ENCODE measurements around the gene ADNP2. TPM values are rescaled to one million over a fixed set of nuclear protein-coding genes. Genes with fewer than 3 reads are reported as not detected.
"Not testable (repeated sequence)": the region's sequence is repeated elsewhere in the genome, so short reads cannot be mapped to it uniquely, and the experiment has no call there.

Gene ADNP2
- total RNA-seq, 4 donors from 2014 or later = 17.1 to 18.9 (median 17.3) TPM

DNA sequence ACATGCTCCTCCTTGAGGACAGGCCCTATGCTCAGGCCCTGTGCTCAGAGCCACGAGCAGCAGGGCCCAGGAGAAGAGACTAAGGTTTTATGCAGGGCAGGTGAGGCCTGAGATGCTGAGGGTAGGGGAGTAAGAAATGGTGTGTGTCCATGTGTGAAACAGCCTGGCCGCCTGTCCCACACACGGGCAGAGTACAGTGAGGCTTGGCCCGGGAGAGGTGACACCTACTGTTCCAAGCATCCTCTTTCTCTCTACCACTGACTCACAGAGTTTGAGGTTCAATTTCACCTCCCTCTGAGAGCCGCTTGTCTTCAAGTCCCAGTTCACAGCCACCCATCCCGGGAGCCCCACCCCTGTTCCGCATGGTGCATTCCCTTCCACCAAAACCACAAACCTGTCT lies 54.1 kb downstream of the ADNP2 start:
- TF ChIP-seq POLR2A (IDR thresholded peaks at IDR 0.05; ENCODE audit: low read depth) = no peak
- no peak for TF ChIP-seq POLR2AphosphoS5 (IDR thresholded peaks at IDR 0.05)
- no peak for TF ChIP-seq EP300 (IDR thresholded peaks at IDR 0.05)
- TF ChIP-seq, protein P1, sequence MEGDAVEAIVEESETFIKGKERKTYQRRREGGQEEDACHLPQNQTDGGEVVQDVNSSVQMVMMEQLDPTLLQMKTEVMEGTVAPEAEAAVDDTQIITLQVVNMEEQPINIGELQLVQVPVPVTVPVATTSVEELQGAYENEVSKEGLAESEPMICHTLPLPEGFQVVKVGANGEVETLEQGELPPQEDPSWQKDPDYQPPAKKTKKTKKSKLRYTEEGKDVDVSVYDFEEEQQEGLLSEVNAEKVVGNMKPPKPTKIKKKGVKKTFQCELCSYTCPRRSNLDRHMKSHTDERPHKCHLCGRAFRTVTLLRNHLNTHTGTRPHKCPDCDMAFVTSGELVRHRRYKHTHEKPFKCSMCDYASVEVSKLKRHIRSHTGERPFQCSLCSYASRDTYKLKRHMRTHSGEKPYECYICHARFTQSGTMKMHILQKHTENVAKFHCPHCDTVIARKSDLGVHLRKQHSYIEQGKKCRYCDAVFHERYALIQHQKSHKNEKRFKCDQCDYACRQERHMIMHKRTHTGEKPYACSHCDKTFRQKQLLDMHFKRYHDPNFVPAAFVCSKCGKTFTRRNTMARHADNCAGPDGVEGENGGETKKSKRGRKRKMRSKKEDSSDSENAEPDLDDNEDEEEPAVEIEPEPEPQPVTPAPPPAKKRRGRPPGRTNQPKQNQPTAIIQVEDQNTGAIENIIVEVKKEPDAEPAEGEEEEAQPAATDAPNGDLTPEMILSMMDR (IDR thresholded peaks at IDR 0.05) = no peak
- DNase-seq (ENCODE audit: extremely low spot score) = no peak

DNA sequence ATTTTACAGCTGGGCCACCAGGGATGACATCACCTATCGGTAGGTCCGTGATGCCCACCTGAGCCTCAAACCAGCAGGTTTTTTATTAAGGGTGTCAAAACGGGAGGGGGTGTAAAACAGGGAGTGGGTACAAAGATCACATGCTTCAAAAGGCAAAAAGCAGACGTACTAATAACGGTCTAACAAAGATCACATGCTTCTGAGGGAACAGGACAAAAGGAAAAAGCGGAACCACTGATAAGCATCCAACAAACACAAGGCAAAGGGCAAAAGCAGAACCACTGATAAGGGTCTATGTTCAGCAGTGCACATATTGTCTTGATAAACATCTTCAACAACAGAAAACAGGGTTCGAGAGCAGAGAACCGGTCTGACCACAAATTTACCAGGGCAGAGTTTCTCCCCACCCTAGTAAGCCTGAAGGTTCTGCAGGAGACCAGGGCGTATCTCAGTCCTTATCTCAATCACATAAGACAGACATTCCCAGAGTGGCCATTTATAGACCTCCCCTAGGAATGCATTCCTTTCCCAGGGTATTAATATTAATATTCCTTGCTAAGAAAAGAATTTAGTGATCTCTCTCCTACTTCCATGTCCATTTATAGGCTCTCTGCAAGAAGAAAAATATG lies 55.8 kb downstream of the ADNP2 start:
- not testable (repeated sequence) for H3K36me3 ChIP-seq; DNase-seq (ENCODE audit: extremely low spot score)

More for the DNA sequence above, 54.1 kb downstream of the ADNP2 start:
- Histone ChIP-seq H3K27ac (replicated peaks in 1 of 4) (no peak overlapping the region), H3K27me3 (peaks cover 0 to 9% (median 0%) of the 10 kb centered on the region in 4 donors), H3K9me3 (peaks cover 0 to 6% (median 2%) of the 10 kb centered on the region in 4 donors), H3K4me1 (peaks cover 0 to 13% (median 9%) of the 10 kb centered on the region in 4 donors), H3K4me3 (no peak overlapping the region), H3K36me3 (peaks cover 0 to 5% (median 2%) of the 10 kb centered on the region in 4 donors)
- intact Hi-C loops (cut with DNase I) = no loop called here
- 95% methylated on average over 7 of the region's 7 CpGs for WGBS

DNA sequence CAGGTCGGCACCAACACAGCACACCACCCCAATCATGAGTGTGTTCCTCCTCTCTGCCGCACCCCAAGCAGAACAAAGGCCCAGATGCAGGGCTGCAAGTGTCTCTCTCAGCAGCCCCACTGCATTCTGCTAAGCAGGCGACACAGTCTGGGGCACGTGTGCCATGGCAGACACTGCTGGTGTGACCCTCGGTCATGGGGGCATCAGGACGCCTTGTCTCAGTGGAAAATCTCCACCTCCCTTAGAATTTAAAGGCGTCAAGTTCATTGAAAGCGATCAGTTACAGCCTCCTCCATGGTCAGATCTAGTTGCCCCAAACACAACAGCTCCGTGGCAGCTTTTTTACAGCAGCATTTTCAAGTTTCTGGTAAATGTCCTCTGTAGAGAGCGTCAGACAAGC lies 57.2 kb downstream of the ADNP2 start:
- H3K36me3 ChIP-seq = no peaks in the 10 kb centered on the region
- no peak for TF ChIP-seq POLR2A (IDR thresholded peaks at IDR 0.05; ENCODE audit: low read depth)
- TF ChIP-seq EP300 (IDR thresholded peaks at IDR 0.05) = no peak
- TF ChIP-seq, protein P1 (IDR thresholded peaks at IDR 0.05) = no peak
- TF ChIP-seq POLR2AphosphoS5 (IDR thresholded peaks at IDR 0.05) = no peak
- WGBS = 91% methylated on average over 10 of the region's 10 CpGs
- H3K9me3 ChIP-seq = peaks cover 0 to 6% (median 2%) of the 10 kb centered on the region in 4 donors
- intact Hi-C loops (cut with DNase I) = no loop called here
- no peak overlapping the region for H3K27ac ChIP-seq (replicated peaks in 1 of 4)
- no peak overlapping the region for H3K4me3 ChIP-seq
- peaks cover 0 to 9% (median 7%) of the 10 kb centered on the region in 4 donors for H3K4me1 ChIP-seq
- no peaks in the 10 kb centered on the region for H3K27me3 ChIP-seq
- no peak for DNase-seq (ENCODE audit: extremely low spot score)

More for the DNA sequence above, 55.8 kb downstream of the ADNP2 start:
- H3K9me3 ChIP-seq; H3K27ac ChIP-seq (replicated peaks in 1 of 4); H3K4me3 ChIP-seq; H3K4me1 ChIP-seq; intact Hi-C loops (cut with DNase I); H3K27me3 ChIP-seq: not testable (repeated sequence)
- WGBS = 88% methylated on average over 9 of the region's 9 CpGs

DNA sequence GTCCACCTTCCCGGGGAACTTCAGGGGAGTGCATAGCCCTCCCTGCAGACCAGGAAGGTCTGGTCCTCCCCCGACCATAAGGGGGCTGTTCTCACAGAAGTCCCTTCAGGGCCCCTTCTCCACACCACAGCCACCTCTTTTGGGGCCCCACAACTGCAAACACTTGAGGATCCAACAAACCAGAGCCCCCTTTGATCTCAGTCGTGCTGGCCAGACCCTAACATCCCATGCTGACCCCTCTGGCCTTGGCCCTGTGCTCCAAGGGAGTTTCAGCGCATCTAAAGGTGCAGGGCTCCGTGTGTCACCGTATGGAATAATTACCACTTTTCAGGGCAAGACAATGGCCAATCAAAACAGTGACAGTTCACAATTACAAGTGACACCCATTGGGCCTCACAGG lies 57.7 kb downstream of the ADNP2 start:
- Histone ChIP-seq H3K4me3 (no peak overlapping the region), H3K9me3 (peaks cover 0 to 6% (median 2%) of the 10 kb centered on the region in 4 donors), H3K27me3 (no peaks in the 10 kb centered on the region), H3K27ac (replicated peaks in 1 of 4) (no peak overlapping the region), H3K4me1 (peaks cover 0 to 14% (median 12%) of the 10 kb centered on the region in 4 donors), H3K36me3 (no peaks in the 10 kb centered on the region)
- no peak for DNase-seq (ENCODE audit: extremely low spot score)
- TF ChIP-seq POLR2A (IDR thresholded peaks at IDR 0.05; ENCODE audit: low read depth) = no peak
- no peak for TF ChIP-seq EP300 (IDR thresholded peaks at IDR 0.05)
- no peak for TF ChIP-seq POLR2AphosphoS5 (IDR thresholded peaks at IDR 0.05)
- TF ChIP-seq, protein P1 (IDR thresholded peaks at IDR 0.05) = no peak
- WGBS = 92% methylated on average over 6 of the region's 6 CpGs
- intact Hi-C loops (cut with DNase I) = no loop called here

DNA sequence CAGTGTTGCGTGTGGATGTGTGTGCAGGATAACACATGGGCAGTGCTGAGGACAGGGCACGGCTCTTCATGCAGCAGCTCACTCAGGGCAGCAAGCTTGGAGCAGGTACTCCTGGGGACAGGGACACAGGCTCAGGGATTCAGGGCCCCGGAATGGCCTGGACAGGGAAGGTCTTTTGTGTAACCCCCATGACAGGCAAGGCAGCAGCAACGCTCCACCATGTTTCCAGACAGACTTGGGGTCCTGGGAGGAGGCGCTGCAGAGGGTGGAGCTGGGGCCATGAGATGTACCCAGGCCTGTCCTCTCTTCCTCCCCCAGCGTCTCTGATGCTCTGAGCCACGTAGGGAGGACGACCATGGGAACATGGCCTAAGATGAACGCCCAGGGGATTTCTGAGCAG lies 58.3 kb downstream of the ADNP2 start:
- no peaks in the 10 kb centered on the region for H3K36me3 ChIP-seq
- H3K27me3 ChIP-seq = no peaks in the 10 kb centered on the region
- no peak for DNase-seq (ENCODE audit: extremely low spot score)
- TF ChIP-seq POLR2AphosphoS5 (IDR thresholded peaks at IDR 0.05) (no peak), POLR2A (IDR thresholded peaks at IDR 0.05; ENCODE audit: low read depth) (no peak), EP300 (IDR thresholded peaks at IDR 0.05) (no peak)
- TF ChIP-seq, protein P1 (IDR thresholded peaks at IDR 0.05) = no peak
- intact Hi-C loops (cut with DNase I) = no loop called here
- peaks cover 0 to 18% (median 16%) of the 10 kb centered on the region in 4 donors for H3K4me1 ChIP-seq
- peaks cover 0 to 6% (median 2%) of the 10 kb centered on the region in 4 donors for H3K9me3 ChIP-seq
- no peak overlapping the region for H3K4me3 ChIP-seq
- H3K27ac ChIP-seq (replicated peaks in 1 of 4) = no peak overlapping the region
- 95% methylated on average over 2 of the region's 9 CpGs for WGBS

Data from esophagus muscularis mucosa (tissue), 4 donors.